22Rv1 (cell line): ENCODE results near the gene KRT86.

Source experiments
- H3K27ac ChIP-seq: fragments of 450-650 bp; 2 replicates; pipeline ENCODE4 v1.5.1; 2017
- CTCF ChIP-seq: fragments of 450-650 bp; IDR thresholded peaks from 2 replicates; pipeline ENCODE4 v1.5.1; 2017; ENCODE audit warnings: mild to moderate bottlenecking
- ZFX ChIP-seq: fragments of 450-650 bp; IDR thresholded peaks from 2 replicates; pipeline ENCODE4 v1.6.1; 2017; ENCODE audit warnings: antibody characterized with exemption, borderline replicate concordance

KRT86 gene

GRCh38 chr12:52327052-52327829, 52.8 kb downstream of the KRT86 start:
- H3K27ac ChIP-seq, result no peak overlapping the region
- no peak for TF ChIP-seq ZFX
- peak; percentile 100 for TF ChIP-seq CTCF

GRCh38 chr12:52327830-52328500, 53.5 kb downstream of the KRT86 start:
- H3K27ac ChIP-seq, result no peak overlapping the region
- peak; percentile 6 for TF ChIP-seq CTCF
- no peak for TF ChIP-seq ZFX

DNA sequence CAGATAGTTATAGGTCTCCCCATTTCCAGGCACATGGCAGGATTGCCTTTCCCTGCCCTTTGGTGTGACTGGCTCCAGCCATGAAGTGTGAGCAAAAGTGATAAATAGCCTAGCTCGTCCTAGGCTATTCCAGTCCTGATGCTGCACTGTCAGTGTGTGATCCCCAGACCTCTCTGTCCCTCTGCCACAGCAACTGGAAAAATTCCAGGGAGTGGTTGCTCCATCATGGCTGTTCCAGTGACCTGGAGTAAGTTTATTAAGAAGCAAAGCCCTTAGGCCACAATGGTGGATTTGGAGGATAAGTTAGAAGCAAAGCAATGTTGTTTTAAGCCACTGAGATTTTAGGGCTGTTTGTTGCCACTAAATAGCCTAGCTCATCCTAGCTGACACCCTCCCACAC, 56.6 kb downstream of the KRT86 start:
- H3K27ac ChIP-seq, result no peak overlapping the region
- TF ChIP-seq CTCF, result no peak
- TF ChIP-seq ZFX, result no peak

DNA sequence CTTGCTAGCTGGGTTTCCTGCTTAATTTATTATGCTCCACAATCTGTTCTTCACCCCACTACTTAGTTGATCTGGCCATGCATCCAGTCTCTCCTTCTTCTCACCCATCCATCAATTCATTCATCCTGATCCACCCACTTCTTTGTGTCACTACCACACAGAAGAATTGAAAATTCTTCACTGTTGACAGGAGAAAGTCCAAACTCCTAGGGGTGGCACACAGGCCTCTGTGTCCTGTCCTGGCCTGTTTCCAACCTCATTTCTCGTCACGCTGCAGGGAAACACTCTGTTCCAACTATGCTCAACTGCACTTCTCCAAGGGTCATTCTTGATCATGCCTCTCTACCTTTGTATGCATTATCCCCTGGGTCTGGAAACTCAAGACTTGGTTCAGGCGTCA, 57.4 kb downstream of the KRT86 start:
- no peak overlapping the region for H3K27ac ChIP-seq
- TF ChIP-seq ZFX (no peak), CTCF (no peak)

GRCh38 chr12:52332381-52332780, 57.9 kb downstream of the KRT86 start:
- no peak overlapping the region for H3K27ac ChIP-seq
- TF ChIP-seq CTCF (no peak), ZFX (no peak)

- H3K27ac ChIP-seq, result no peak overlapping the region
- TF ChIP-seq CTCF, result no peak
- TF ChIP-seq ZFX, result no peak
Measured at GRCh38 chr12:52333321-52333720, 58.9 kb downstream of the KRT86 start.

DNA sequence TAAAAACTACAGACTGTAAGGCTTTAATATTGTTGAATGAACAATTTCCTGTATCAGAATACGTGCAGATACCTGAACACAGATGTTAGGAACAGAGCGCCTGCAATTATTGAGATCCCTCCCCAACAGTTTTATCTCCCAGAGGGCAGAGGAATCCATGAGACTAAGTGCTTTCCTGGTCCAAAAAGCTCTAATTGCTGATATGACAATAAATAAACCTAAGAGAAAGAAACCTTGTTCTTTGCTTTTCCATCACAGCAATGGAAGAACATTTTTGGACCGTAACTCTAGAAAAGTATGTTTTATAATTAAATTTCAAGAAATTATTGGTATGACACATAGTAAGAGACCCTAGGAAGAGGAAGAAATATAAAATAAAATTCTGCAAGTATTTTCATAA, 59.7 kb downstream of the KRT86 start:
- no peak overlapping the region for H3K27ac ChIP-seq
- TF ChIP-seq CTCF (no peak), ZFX (no peak)
